Body of pancreas (tissue), 4 donors: ENCODE measurements around the gene IL18.

Source experiments
- CTCF ChIP-seq, 7 experiments: fragments of 450-650 bp in 4 of 7; fragments of 200-600 bp in 3 of 7; sonication (generic) in 3 of 7; IDR thresholded peaks; one replicate each; pipeline ENCODE4 v1.5.1; 2016 to 2019; ENCODE audit warnings: antibody characterized with exemption in 7 of 7
- POLR2A ChIP-seq, 3 donors: fragments of 450-650 bp; IDR thresholded peaks; one replicate each; pipeline ENCODE4 v1.6.1; 2016; ENCODE audit warnings: antibody characterized with exemption in 3 of 3, mild to moderate bottlenecking in 2 of 3

GRCh38 chr11:112163875-112164685, at the start of gene IL18:
- TF ChIP-seq CTCF (IDR thresholded peaks at IDR 0.05) (peak in 3 of 7 experiments; percentile 19 to 34 (median 24)), POLR2A (IDR thresholded peaks at IDR 0.05) (peak in 2 of 3 donors; percentile 51 to 66)
